CD14-positive monocyte (primary cell): ENCODE data around the gene RTBDN. TPM values are rescaled to one million over a fixed set of nuclear protein-coding genes. Genes with fewer than 3 reads are reported as not detected.

Experiments
- DNase-seq, 3 donors: peaks; one replicate each; pipeline ENCODE4 v3.0.0-alpha.2; 2011 to 2022
- H2AFZ ChIP-seq: 2 replicates; pipeline ENCODE4 v1.6.0; 2012; ENCODE audit warnings: mild to moderate bottlenecking, low read depth, low read length, inconsistent platforms; ENCODE audit not compliant: insufficient read depth, poor library complexity, severe bottlenecking
- H3K27ac ChIP-seq, 2 donors: 1 replicate in 1 of 2; 2 replicates in 1 of 2; pipeline ENCODE4 v1.5.1; 2012 to 2013; ENCODE audit warnings: low read length in 2 of 2, control low read depth in 1 of 2, inconsistent platforms in 1 of 2, low read depth in 1 of 2, mild to moderate bottlenecking in 1 of 2
- H3K27me3 ChIP-seq, 2 donors: one replicate each; pipeline versions ENCODE4 v1.6.0 to v1.6.1; 2011 to 2013; ENCODE audit warnings: low read length in 2 of 2; ENCODE audit not compliant: control insufficient read depth in 2 of 2, insufficient read depth in 2 of 2
- H3K36me3 ChIP-seq, 2 donors: replicated peaks in 1 of 2; 1 replicate in 1 of 2; 2 replicates in 1 of 2; pipeline versions ENCODE4 v1.5.1 to v1.6.1; 2012 to 2013; ENCODE audit warnings: low read length in 2 of 2, control low read depth in 1 of 2, inconsistent platforms in 1 of 2, mild to moderate bottlenecking in 1 of 2; ENCODE audit not compliant: insufficient read depth in 2 of 2, control insufficient read depth in 1 of 2
- H3K4me1 ChIP-seq, 2 donors: 1 replicate in 1 of 2; 2 replicates in 1 of 2; pipeline versions ENCODE4 v1.5.1 to v1.6.1; 2012 to 2013; ENCODE audit warnings: low read length in 2 of 2, control low read depth in 1 of 2, inconsistent platforms in 1 of 2, mild to moderate bottlenecking in 1 of 2, moderate library complexity in 1 of 2; ENCODE audit not compliant: insufficient read depth in 2 of 2, control insufficient read depth in 1 of 2
- H3K4me2 ChIP-seq: replicated peaks from 2 replicates; pipeline ENCODE3; 2012; ENCODE audit warnings: low read length, moderate library complexity, mild to moderate bottlenecking; ENCODE audit not compliant: poor library complexity, severe bottlenecking; ENCODE audit errors: extremely low read depth
- H3K4me3 ChIP-seq, 3 experiments: fragments of 200-600 bp in 1 of 3; sonication (generic) in 1 of 3; replicated peaks in 1 of 3; 1 replicate in 2 of 3; 2 replicates in 1 of 3; pipeline ENCODE4 v1.5.1; 2011 to 2013; ENCODE audit warnings: low read length in 3 of 3, mild to moderate bottlenecking in 3 of 3, control low read depth in 2 of 3, low read depth in 2 of 3, inconsistent platforms in 1 of 3, moderate library complexity in 1 of 3
- H3K79me2 ChIP-seq: 2 replicates; pipeline ENCODE4 v1.6.0; 2012; ENCODE audit warnings: mild to moderate bottlenecking, control low read depth, inconsistent platforms, low read length, moderate library complexity; ENCODE audit not compliant: insufficient read depth
- H3K9ac ChIP-seq: 2 replicates; pipeline ENCODE4 v1.6.0; 2017; ENCODE audit warnings: low read length, mild to moderate bottlenecking; ENCODE audit not compliant: insufficient read depth, poor library complexity, severe bottlenecking
- H3K9me3 ChIP-seq, 2 donors: replicated peaks in 1 of 2; 1 replicate in 1 of 2; 2 replicates in 1 of 2; pipeline versions ENCODE4 v1.5.1 to v1.6.1; 2012 to 2013; ENCODE audit warnings: low read length in 2 of 2, control low read depth in 1 of 2; ENCODE audit not compliant: control insufficient read depth in 1 of 2, insufficient read depth in 1 of 2
- H4K20me1 ChIP-seq: 2 replicates; pipeline ENCODE4 v1.6.0; 2012; ENCODE audit warnings: mild to moderate bottlenecking, low read length, control low read depth, moderate library complexity; ENCODE audit not compliant: insufficient read depth
- H3K27ac Mint-ChIP-seq, 7 donors: one replicate each; pipeline ENCODE4 v1.8.0; 2020; ENCODE audit warnings: mild to moderate bottlenecking in 7 of 7, mixed read lengths in 7 of 7, moderate library complexity in 6 of 7, inconsistent platforms in 2 of 7
- H3K27me3 Mint-ChIP-seq, 3 donors: one replicate each; pipeline ENCODE4 v1.8.0; 2021 to 2022; ENCODE audit warnings: low read depth in 3 of 3, mild to moderate bottlenecking in 3 of 3, mixed read lengths in 3 of 3, moderate library complexity in 3 of 3, inconsistent platforms in 1 of 3
- H3K36me3 Mint-ChIP-seq, 2 donors: one replicate each; pipeline ENCODE4 v1.8.0; 2020; ENCODE audit warnings: mixed read lengths in 2 of 2, inconsistent platforms in 1 of 2, mild to moderate bottlenecking in 1 of 2
- H3K4me1 Mint-ChIP-seq: one replicate; pipeline ENCODE4 v1.8.0; 2020; ENCODE audit warnings: mild to moderate bottlenecking, mixed read lengths
- H3K4me3 Mint-ChIP-seq, 2 donors: one replicate each; pipeline ENCODE4 v1.8.0; 2020; ENCODE audit warnings: mild to moderate bottlenecking in 2 of 2, mixed read lengths in 2 of 2, moderate library complexity in 1 of 2
- H3K9me3 Mint-ChIP-seq, 7 donors: one replicate each; pipeline ENCODE4 v1.8.0; 2020 to 2022; ENCODE audit warnings: mixed read lengths in 7 of 7, mild to moderate bottlenecking in 6 of 7, moderate library complexity in 6 of 7, inconsistent platforms in 2 of 7
- WGBS: methylation state at CpG from one replicate; pipeline ENCODE4 v1.1.5; 2013; ENCODE audit warnings: missing lambda C conversion rate; ENCODE audit not compliant: insufficient coverage; 5-methylcytosine and 5-hydroxymethylcytosine counted together
- intact Hi-C, 2 donors: fragments of 100-400 bp; cut with micrococcal nuclease; formaldehyde crosslinking; loops; one replicate each; pipeline versions ENCODE4 v1.15.0 to v1.15.1; 2023
- polyA plus RNA-seq, 3 donors: library from polyadenylated mRNA; depleted of rRNA in 1 of 3; unstranded in 2 of 3; stranded (reverse) in 1 of 3; fragments of 300-500 nt in 2 of 3; fragments of >200 nt in 1 of 3; fragmentation: Illumina TruSeq in 2 of 3; gene quantifications; 1 replicate in 2 of 3; 2 replicates in 1 of 3; pipeline ENCODE4 v1.2.3, GENCODE V29; 2012 to 2021
- TF ChIP-seq, protein P1 (sequence below): fragments of 200-600 bp; IDR thresholded peaks from one replicate; pipeline ENCODE4 v1.8.0; 2022; ENCODE audit warnings: antibody characterized with exemption, mild to moderate bottlenecking

RTBDN gene
- polyA plus RNA-seq, 3 donors: not detected

DNA sequence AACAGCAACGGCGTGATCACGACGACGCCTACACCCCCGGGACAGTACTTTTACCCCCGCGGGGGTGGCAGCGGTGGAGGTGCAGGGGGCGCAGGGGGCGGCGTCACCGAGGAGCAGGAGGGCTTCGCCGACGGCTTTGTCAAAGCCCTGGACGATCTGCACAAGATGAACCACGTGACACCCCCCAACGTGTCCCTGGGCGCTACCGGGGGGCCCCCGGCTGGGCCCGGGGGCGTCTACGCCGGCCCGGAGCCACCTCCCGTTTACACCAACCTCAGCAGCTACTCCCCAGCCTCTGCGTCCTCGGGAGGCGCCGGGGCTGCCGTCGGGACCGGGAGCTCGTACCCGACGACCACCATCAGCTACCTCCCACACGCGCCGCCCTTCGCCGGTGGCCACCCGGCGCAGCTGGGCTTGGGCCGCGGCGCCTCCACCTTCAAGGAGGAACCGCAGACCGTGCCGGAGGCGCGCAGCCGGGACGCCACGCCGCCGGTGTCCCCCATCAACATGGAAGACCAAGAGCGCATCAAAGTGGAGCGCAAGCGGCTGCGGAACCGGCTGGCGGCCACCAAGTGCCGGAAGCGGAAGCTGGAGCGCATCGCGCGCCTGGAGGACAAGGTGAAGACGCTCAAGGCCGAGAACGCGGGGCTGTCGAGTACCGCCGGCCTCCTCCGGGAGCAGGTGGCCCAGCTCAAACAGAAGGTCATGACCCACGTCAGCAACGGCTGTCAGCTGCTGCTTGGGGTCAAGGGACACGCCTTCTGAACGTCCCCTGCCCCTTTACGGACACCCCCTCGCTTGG is 42.1 kb downstream of the RTBDN start:
- Histone ChIP-seq H4K20me1 (peaks cover 46% of the 10 kb centered on the region), H3K79me2 (peaks cover 70% of the 10 kb centered on the region), H3K27ac (peak overlapping the region; percentile 95 to 100), H3K4me3 (peak overlapping the region; percentile 86 to 100 (median 100)), H3K4me1 (peaks cover 55 to 57% of the 10 kb centered on the region in 2 donors), H3K36me3 (no peaks in the 10 kb centered on the region), H3K9ac (peak overlapping the region; percentile 100), H3K9me3 (no peaks in the 10 kb centered on the region), H3K4me2 (peak overlapping the region; percentile 99), H2AFZ (no peak overlapping the region), H3K27me3 (no peaks in the 10 kb centered on the region)
- WGBS: under 1% methylated on average over 81 of the region's 84 CpGs
- TF ChIP-seq, protein P1, sequence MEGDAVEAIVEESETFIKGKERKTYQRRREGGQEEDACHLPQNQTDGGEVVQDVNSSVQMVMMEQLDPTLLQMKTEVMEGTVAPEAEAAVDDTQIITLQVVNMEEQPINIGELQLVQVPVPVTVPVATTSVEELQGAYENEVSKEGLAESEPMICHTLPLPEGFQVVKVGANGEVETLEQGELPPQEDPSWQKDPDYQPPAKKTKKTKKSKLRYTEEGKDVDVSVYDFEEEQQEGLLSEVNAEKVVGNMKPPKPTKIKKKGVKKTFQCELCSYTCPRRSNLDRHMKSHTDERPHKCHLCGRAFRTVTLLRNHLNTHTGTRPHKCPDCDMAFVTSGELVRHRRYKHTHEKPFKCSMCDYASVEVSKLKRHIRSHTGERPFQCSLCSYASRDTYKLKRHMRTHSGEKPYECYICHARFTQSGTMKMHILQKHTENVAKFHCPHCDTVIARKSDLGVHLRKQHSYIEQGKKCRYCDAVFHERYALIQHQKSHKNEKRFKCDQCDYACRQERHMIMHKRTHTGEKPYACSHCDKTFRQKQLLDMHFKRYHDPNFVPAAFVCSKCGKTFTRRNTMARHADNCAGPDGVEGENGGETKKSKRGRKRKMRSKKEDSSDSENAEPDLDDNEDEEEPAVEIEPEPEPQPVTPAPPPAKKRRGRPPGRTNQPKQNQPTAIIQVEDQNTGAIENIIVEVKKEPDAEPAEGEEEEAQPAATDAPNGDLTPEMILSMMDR: no peak
- intact Hi-C loops: loop anchor here (5.0 to 10.0 kb wide), 4 partner anchors 125 to 360 kb away; partner anchors contain the start of genes CALR (in 1 of the 2), IER2 (in 1 of the 2), MAN2B1 (in 1 of the 2) and STX10 (in 1 of the 2)
- peaks cover 46% of the 10 kb centered on the region for H3K4me1 Mint-ChIP-seq
- peak overlapping the region; percentile 94 to 98 for H3K4me3 Mint-ChIP-seq
- H3K27me3 Mint-ChIP-seq: peaks cover 0 to 4% (median 1%) of the 10 kb centered on the region in 3 donors
- DNase-seq: peak; percentile 54 to 81 (median 65)
- H3K27ac Mint-ChIP-seq: peak overlapping the region; percentile 98 to 100 (median 100)
- peaks cover 2 to 12% of the 10 kb centered on the region in 2 donors for H3K36me3 Mint-ChIP-seq
- peaks cover 0 to 9% (median 0%) of the 10 kb centered on the region in 7 donors for H3K9me3 Mint-ChIP-seq

DNA sequence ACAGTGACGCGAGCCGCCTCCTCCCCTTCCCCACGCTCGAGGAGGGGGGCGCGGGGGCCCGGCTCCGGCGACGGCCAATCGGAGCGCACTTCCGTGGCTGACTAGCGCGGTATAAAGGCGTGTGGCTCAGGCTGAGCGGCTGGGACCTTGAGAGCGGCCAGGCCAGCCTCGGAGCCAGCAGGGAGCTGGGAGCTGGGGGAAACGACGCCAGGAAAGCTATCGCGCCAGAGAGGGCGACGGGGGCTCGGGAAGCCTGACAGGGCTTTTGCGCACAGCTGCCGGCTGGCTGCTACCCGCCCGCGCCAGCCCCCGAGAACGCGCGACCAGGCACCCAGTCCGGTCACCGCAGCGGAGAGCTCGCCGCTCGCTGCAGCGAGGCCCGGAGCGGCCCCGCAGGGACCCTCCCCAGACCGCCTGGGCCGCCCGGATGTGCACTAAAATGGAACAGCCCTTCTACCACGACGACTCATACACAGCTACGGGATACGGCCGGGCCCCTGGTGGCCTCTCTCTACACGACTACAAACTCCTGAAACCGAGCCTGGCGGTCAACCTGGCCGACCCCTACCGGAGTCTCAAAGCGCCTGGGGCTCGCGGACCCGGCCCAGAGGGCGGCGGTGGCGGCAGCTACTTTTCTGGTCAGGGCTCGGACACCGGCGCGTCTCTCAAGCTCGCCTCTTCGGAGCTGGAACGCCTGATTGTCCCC is 42.9 kb downstream of the RTBDN start, which contains the start of gene JUNB:
JUNB (plus strand) TSS at position 142 of the 706 bp plus-strand sequence; CDS start at position 428, 286 bp downstream.
- TF ChIP-seq, protein P1: no peak
- peak within 1 kb of the TSS; percentile 86 to 100 (median 100) for H3K4me3 ChIP-seq
- peaks cover 60 to 64% of the 10 kb centered on the region in 2 donors for H3K4me1 ChIP-seq
- peaks cover 2 to 12% of the 10 kb centered on the region in 2 donors for H3K36me3 Mint-ChIP-seq
- H3K27ac ChIP-seq: peak within 1 kb of the TSS; percentile 95 to 100
- WGBS: under 1% methylated on average over 73 of the region's 73 CpGs
- peak within 1 kb of the TSS; percentile 99 to 100 (median 100) for H3K27ac Mint-ChIP-seq
- H3K4me1 Mint-ChIP-seq: peaks cover 51% of the 10 kb centered on the region
- intact Hi-C loops: loop anchor here (1.0 to 10.0 kb wide), 5 partner anchors 9 to 361 kb away; partner anchors contain the start of genes CALR (in 1 of the 2), IER2 (in 1 of the 2), MAN2B1 (in 1 of the 2) and STX10 (in 1 of the 2)
- H2AFZ ChIP-seq: no peak within 1 kb of the TSS
- H3K27me3 Mint-ChIP-seq: peaks cover 0 to 4% (median 1%) of the 10 kb centered on the region in 3 donors
- H3K79me2 ChIP-seq: peaks cover 78% of the 10 kb centered on the region
- H3K27me3 ChIP-seq: no peaks in the 10 kb centered on the region
- peaks cover 46% of the 10 kb centered on the region for H4K20me1 ChIP-seq
- DNase-seq: peak; percentile 97 to 99 (median 98)
- H3K9ac ChIP-seq: peak within 1 kb of the TSS; percentile 100
- H3K9me3 Mint-ChIP-seq: peaks cover 0 to 7% (median 0%) of the 10 kb centered on the region in 7 donors
- no peaks in the 10 kb centered on the region for H3K36me3 ChIP-seq
- H3K9me3 ChIP-seq: no peaks in the 10 kb centered on the region
- peak within 1 kb of the TSS; percentile 99 for H3K4me2 ChIP-seq
- H3K4me3 Mint-ChIP-seq: peak within 1 kb of the TSS; percentile 95 to 98
